VCaP (cell line): ENCODE measurements around the gene GCN1.
"Not testable (repeated sequence)": the region's sequence is repeated elsewhere in the genome, so short reads cannot be mapped to it uniquely, and the experiment has no call there.

Experiments used
- H3K27ac ChIP-seq: fragments of 450-650 bp; 2 replicates; pipeline ENCODE4 v1.5.1; 2017
- TF ChIP-seq, protein P1 (sequence below): fragments of 450-650 bp; conservative IDR thresholded peaks from 2 replicates; pipeline ENCODE4 v1.5.1; 2017; ENCODE audit warnings: mild to moderate bottlenecking, moderate library complexity

The GCN1 gene

GRCh38 chr12:120214626-120215356, 20.3 kb upstream of the GCN1 start:
- TF ChIP-seq, protein P1, sequence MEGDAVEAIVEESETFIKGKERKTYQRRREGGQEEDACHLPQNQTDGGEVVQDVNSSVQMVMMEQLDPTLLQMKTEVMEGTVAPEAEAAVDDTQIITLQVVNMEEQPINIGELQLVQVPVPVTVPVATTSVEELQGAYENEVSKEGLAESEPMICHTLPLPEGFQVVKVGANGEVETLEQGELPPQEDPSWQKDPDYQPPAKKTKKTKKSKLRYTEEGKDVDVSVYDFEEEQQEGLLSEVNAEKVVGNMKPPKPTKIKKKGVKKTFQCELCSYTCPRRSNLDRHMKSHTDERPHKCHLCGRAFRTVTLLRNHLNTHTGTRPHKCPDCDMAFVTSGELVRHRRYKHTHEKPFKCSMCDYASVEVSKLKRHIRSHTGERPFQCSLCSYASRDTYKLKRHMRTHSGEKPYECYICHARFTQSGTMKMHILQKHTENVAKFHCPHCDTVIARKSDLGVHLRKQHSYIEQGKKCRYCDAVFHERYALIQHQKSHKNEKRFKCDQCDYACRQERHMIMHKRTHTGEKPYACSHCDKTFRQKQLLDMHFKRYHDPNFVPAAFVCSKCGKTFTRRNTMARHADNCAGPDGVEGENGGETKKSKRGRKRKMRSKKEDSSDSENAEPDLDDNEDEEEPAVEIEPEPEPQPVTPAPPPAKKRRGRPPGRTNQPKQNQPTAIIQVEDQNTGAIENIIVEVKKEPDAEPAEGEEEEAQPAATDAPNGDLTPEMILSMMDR = no peak

DNA sequence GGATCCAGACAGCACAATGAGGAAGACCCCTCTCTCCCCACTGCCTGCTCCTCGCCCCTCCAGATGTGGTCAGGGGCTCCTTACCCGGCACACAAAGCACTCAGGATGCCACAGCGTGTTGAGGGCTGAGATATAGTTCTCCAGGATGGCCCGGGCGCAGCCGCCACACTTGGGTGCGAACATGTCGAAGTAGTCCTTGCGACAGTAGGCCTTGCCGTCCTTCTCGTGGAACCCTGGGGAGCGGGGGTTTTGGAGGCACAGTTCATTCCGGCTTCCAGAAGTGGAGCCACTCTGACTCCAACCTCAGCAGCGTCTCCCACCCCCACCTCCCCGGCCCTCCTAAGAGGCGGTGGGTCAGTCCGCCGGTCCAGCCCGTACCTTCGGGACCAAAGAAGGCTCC, 19.2 kb upstream of the GCN1 start:
- H3K27ac ChIP-seq = no peak overlapping the region
- TF ChIP-seq, protein P1 = no peak

More at GRCh38 chr12:120214626-120215356, 20.3 kb upstream of the GCN1 start:
- H3K27ac ChIP-seq = no peak overlapping the region

DNA sequence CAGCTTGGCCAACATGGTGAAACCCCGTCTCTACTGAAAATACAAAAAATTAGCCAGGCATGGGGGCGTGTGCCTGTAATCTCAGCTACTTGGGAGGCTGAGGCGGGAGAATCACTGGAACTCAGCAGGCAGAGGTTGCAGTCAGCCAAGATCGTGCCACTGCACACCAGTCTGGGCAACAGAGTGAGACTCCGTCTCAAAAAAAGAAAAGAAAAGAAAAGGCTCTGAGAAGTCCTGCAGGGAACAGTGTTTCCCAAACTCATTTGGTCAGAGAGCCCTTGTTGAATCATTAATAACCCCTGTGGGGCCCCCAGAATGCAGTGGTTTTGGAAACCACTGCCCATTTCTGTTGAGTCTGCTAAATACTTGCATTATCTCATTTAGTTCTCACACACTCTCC, 18.7 kb upstream of the GCN1 start:
- not testable (repeated sequence) for H3K27ac ChIP-seq

DNA sequence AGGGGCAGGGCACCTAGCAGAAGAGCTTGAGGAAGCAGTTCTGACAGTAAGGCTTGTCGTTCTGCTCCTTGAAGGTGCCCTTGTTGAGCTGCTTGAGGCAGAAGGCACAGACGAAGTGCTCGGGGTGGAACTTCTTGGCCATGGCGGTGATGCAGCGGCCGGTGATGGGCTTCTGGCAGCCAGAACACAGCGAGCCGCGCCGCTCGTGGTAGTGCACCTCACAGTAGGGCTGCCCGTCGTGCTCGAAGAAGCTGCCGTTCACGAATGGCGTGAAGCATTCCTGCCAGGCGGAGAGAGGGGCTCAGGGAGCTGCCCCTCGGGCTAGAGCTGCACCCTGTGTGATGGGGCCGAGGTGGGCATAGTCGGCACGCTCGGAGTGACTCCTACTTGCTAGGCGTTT, 17.8 kb upstream of the GCN1 start:
- TF ChIP-seq, protein P1 = no peak
- H3K27ac ChIP-seq = no peak overlapping the region

- TF ChIP-seq, protein P1 = no peak
- no peak overlapping the region for H3K27ac ChIP-seq
Measured at GRCh38 chr12:120211904-120212283, 17.4 kb upstream of the GCN1 start.

DNA sequence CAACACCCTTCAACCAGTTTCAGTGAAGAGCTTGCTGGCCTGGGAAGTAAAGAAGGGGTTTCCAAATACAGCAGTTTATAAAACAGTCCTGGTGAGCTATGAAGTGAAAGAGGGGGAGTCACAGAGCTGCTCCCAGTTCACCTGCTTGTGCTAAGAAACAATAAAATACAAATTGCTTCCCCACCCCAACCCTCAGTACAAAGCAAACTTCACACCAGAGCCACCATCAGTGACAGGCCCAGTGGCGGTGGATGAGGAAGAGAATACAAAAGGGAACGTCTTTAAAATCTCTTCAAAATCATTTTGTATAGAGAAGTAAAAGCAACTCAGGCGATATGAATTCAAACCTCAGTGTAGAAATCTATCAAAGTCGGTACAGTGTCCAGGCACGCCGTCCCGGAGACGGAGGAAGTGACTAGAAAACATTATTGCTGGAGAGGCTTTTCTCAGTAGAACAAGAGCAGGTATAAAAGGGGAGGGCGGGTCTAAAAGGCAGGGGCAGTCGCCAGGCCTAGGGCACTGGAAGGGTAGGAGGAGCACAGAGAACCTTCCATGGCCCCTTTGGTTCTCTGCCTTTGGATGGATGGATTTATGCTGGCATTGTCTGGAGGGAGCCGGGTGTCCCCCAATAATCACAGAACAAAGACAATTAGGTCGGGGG, 16.9 kb upstream of the GCN1 start:
- no peak overlapping the region for H3K27ac ChIP-seq
- TF ChIP-seq, protein P1 = no peak

GRCh38 chr12:120209851-120210250, 15.3 kb upstream of the GCN1 start:
- TF ChIP-seq, protein P1 = no peak
- no peak overlapping the region for H3K27ac ChIP-seq

- TF ChIP-seq, protein P1 = no peak
- no peak overlapping the region for H3K27ac ChIP-seq
Measured at GRCh38 chr12:120207227-120207626, 12.7 kb upstream of the GCN1 start.

GRCh38 chr12:120206781-120207180, 12.3 kb upstream of the GCN1 start:
- H3K27ac ChIP-seq = not testable (repeated sequence)
